RPMI7951 (cell line): ENCODE data around the gene SMIM38. TPM values are rescaled to one million over a fixed set of nuclear protein-coding genes. Genes with fewer than 3 reads are reported as not detected.
A peak's percentile ranks its signal among the peaks of the same experiment; 100 is the strongest.
"Not testable (repeated sequence)": the region's sequence is repeated elsewhere in the genome, so short reads cannot be mapped to it uniquely, and the experiment has no call there.

Experiments
- DNase-seq: peaks from one replicate; pipeline ENCODE4 v3.0.0-alpha.2; 2012; ENCODE audit warnings: low read depth
- total RNA-seq: library from RNA; depleted of rRNA; stranded (reverse); fragments of >200 nt; shearing (Covaris generic); gene quantifications from 2 replicates; pipeline ENCODE4 v1.2.3, GENCODE V29; 2014

SMIM38 gene
- total RNA-seq, 1 experiment from 2014 or later: not detected

- DNase-seq: not testable (repeated sequence)
Measured at GRCh38 chr11:69140161-69140560, 15.6 kb upstream of the SMIM38 start.

DNA sequence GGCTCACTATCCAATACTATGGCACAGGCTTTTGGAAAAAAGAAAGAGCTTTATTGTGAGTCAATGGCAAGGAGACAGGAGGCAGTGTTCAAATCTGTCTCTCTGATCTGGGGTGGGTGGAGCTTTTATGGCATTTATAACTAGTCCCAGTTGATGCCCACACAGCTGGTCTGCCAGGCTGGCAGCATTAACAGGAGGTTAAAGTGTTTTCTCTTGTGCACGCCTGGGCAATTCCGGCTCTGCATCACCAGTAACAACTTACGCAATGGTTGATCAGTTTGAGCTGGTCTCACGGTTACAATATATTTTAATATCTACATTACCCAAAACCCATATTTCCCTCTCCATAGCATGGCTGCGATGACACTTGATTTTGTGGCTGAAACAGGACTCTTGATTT is 15.1 kb upstream of the SMIM38 start:
- no peak for DNase-seq

GRCh38 chr11:69141742-69142141 is 14.0 kb upstream of the SMIM38 start:
- DNase-seq: no peak

GRCh38 chr11:69142895-69143294 is 12.8 kb upstream of the SMIM38 start:
- no peak for DNase-seq

DNA sequence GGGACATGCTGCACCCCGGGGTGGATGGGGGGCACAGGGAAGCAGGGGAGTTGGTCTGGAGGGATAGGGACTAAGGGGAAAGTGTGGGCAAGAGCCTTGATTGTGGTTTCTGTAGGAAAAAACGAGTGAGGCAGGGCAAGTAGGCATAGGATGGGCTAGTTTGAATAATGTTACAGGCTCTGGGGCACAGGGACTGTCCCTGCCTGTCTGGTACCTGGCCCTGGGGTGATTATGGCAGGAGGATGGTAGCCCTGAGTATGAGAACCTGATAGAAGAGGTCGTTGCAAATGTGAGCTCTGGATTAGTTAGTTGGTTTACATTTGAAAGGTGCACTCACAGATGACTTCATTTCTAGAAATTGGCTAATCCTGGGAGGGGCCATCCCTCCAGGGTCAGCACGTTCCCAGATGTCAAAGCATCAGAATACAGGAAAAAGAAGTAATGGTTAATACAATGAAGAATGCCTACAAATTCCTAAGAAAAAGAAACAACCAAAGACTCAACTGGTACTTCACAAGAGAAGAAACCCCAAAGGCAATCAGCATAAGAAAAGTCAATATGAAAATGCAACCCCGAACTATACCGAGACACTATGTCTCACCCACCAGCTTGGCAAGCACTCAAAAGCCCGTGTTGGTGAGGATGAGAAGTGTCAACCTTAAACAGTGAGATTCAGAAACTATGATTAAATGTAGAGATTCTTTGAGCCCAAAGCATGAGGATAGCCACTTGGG is 11.3 kb upstream of the SMIM38 start:
- no peak for DNase-seq

DNA sequence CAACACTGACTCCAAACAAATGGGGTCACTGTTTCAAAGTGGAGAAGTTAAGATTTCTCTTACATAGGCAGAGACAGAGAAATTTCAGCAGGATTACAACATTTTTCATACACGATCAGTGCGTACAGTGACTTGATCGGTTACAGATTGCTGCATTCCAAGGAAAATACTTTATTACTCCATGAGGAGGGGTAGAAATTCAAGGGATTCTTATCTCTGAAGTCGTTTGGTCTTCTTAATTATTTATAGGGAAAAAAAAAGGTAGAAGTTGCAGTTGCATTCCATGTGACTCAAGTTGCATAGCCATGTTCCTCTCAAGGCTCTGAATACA is 10.7 kb upstream of the SMIM38 start:
- no peak for DNase-seq

DNA sequence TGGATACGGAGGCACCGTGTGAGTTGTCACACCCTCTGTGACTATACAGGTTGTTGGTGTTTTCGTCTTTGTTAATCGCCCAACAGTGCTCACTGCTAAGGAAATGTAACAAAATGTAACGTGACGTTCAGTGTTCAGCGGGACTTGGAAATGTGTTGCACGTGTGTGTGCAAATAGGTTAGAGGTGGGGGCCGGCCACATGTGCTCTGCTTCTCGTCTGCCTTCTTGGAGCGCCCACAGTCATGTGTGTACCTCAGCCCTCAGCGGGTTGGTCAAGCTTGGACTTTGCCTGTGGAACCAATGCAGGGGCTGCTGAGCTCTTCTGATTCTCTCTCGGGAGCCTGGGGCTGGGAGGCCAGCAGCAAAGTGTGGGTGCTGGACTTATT is 7.4 kb upstream of the SMIM38 start:
- DNase-seq: no peak

- no peak for DNase-seq
Measured at GRCh38 chr11:69148806-69149205, 6.9 kb upstream of the SMIM38 start.

GRCh38 chr11:69149338-69150045 is 6.2 kb upstream of the SMIM38 start:
- not testable (repeated sequence) for DNase-seq

GRCh38 chr11:69150175-69150574 is 5.6 kb upstream of the SMIM38 start:
- no peak for DNase-seq

DNA sequence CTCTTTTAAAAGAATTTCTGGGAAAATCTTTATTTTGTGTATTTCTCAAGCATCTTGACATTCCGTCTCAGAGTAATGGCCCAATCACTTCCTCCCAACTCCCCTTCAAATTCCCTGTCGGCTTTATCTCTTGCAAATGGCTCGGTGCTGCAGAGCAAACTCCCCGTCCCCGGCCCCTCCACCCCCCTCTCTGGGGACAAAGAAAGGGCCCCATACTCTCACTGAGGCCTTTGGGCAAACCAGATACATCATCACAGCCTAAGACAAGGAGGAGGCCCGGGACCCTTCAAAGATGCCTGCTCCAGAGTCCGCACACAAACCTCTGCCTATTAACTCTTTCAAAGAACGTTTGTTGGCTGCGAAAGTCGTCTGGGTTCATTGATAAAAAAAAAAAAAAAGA is 3.9 kb upstream of the SMIM38 start:
- DNase-seq: no peak

DNA sequence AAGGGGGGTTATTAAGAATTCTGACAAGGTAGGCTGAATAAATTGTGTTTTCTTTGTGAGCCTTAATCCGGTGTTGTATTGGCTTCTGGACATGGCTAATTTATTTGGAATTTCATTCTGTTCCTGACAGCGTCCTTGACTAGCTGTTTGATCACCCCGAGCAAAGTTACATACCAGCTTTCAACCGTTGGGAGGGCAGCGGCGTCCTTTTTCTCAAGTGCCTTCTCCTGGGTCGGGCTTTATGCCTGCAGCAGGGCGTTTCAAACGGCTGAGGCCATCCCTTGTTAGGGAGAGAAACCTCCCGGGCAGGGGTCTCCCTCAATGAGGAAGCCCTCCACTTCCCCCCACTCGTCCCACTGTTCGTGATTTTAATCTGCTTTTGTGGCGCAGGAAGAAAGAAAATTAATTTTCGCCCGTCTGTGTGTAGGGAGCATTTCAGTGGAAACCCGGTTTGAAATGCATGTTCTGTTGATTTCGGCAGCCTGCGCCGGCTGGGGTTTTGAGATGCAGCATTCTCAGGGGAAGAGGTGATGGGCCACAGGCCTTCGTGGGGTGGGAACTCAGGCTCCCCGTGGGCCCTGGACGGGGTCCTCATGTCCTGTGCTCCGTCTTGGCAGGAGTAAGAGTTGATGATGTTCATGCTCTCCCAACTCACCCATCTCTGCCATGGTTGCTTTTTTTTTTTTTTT is 2.9 kb upstream of the SMIM38 start:
- no peak for DNase-seq

DNA sequence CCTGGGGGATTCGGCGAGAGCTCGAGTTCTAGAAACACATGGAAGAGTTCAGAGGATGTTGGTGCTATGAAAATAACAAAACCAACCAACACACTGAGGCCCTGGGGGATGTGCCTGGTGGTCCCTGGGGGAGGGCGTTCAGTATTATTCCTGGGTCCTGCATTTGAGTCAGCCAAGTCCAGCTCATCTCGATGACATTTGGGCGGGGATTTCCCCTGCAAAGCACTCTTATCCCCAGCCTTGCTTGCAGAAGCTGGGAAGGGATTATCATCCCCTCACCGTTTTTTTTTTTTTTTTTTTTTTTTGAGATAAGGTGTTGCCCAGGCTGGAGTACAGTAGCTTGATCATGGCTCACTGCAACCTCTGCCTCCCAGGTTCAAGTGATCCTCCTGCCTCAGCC is 2.1 kb upstream of the SMIM38 start:
- DNase-seq: peak; percentile 18

DNA sequence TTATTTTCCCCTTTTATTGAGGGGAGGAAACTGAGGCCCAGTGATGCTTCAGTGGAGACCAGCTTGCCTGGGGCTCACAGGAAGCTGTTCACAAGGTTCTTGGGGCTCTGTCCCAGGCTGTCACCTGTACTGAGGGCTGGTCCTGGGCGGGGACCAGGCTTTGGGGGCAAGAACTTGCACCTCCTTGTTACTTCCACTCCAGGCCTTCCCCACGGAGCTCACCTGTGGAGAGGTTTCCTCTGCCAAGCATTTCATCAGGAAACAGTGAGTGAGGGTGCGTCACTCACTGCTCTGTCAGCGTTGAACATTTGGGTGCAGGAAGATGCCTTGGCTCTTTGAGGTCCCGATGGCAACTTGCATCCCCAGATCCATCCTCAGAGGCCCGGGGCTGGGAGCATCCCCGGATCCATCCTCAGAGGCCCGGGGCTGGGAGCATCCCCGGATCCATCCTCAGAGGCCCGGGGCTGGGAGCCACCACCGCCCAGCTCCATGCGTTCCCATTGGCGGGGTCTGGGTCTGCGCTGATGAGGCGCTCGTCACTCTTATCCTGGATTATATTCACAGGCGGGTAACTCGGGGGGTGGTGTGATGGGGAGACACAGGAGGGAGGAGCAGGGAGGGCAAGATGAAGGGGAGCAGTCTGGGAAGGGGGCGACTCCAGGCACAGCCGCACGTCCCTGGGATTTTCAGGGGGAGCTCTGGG is 1.4 kb upstream of the SMIM38 start:
- DNase-seq: no peak

DNA sequence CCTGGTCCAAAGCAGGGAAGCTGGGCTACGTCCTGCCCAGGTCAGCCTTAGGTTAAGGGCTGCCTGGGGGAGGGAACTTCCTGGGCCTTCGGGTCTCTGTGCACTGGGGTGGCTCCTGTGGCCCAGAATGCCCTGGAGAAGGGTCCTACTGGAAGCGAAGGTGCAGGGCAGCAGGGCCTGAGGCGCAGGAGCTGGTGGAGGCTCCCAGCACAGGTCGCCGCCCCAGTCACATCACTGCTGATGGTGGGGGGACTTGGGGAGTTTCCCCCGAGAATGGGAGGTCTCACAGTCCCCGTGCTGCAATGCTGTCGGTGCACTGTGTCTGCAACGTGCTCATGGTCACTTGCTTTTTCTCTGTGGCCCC is 815 bp upstream of the SMIM38 start:
- no peak for DNase-seq

DNA sequence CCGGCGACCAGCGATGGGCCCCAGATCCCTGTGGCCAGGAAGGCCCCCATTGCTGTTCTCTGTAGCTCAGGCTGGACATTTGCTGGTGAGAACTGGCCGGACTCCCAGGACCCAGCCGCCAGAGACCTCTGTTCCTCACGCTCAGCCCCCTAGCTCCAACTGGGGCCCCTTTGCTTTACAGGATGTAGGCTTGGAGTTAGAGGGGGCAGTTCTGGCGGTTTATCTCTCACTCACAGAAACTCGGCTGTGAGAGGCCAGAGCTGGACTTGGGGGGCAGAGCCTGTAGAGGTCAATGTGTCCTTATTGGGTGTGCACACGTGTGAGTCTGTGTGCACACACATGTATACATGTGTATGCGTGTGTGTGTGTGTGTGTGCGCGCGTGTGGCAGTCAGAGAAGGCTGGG is 502 bp downstream of the SMIM38 start:
- no peak for DNase-seq

DNA sequence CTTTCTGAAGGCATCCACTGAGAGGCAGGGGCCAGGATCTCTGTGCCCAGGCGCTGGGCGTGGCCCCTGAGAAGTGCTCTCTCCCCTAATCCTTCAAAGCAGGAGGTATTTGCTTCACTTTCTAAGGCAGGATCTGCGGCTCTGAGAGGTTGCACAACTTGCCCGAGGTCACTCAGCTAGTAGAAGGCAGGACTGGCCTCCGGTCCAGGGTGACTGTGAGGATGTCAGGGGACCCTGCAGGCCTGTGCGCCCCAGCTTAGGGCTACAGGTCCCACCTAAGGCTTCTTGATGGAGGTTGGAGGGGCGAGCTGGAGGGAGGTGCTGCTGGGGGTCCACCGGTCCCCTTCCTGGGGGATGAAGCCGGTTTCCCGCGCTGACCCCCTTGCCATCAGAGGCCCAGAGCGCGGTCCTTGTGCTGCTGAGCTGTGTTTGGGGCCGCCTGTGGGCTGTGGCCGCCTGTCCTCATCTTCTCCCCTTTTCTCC is 979 bp downstream of the SMIM38 start:
- peak; percentile 35 for DNase-seq

- DNase-seq: peak; percentile 75
Measured at GRCh38 chr11:69157156-69157821, 1.6 kb downstream of the SMIM38 start.

- no peak for DNase-seq
Measured at GRCh38 chr11:69157822-69158231, 2.1 kb downstream of the SMIM38 start.

DNA sequence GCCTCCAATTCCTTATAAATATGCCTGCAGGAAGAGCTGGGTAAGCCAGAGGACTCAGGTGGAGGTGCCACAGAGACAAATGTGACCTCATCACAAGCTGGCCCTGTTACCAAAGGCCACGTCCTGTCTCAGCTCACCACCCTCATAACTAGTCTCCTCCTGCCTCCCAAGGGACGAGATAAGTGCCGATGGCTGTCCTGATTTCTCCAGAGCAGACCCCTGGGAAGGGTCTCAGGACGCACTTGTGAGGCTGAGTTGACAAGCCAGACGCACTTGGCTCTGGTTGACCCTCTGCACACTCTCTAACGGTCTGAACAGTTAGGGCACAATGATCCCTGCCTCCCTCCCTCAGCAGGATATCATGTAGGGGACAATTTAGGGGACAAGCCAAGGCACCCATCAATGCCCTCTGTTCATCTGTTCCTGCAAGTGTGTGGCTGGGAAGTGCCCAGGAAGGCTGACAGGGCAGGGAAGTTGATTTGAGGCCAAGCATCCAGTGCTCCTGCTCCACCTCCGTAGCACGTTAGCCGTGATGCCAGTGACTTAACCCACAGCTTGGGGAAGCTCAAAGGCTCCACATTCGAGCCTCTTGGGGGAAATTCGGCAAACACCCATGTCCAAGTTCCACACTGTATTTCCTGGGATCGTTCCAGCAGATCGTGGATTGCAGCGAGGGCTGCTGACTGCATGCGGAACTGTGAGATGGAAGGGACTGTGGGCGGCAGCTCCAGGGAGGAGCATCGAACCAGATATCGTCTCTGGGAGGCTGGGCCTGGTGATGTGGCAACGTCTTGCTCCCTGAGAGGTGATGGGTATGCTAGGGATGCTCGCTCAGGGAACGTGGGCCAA is 2.8 kb downstream of the SMIM38 start:
- DNase-seq: no peak
